ENCODE results near the gene PLXNC1.

PLXNC1 gene

DNA sequence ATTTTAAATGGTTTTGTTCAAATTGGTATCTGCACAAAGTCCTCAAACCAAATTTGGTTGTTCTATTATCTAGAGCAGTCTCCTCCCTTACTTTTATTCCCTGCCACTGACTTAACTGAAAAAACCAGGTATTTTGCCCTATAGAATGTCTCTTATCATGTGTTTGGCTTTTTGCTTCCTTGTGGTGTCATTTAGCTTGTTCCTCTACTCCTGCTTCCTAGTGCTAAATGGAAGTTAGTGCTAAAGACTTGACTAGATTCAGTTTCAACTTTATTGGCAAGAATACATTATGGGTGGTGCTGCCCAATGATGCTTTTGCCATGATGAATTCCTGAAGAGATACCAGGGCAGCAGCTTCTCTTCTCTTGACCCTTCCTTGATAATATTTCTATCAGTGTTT lies 29.7 kb downstream of the PLXNC1 start:
- H3K4me1 ChIP-seq (ENCODE audit: low read depth, poor library complexity, severe bottlenecking) = peaks cover 35% of the 10 kb centered on the region
- H4K20me1 ChIP-seq (ENCODE audit: insufficient read depth) = no peaks in the 10 kb centered on the region
- H3K27me3 ChIP-seq (ENCODE audit: insufficient read depth, low read depth) = no peaks in the 10 kb centered on the region
- no peaks in the 10 kb centered on the region for H3K36me3 ChIP-seq (ENCODE audit: insufficient read depth)
- no peak overlapping the region for H2AFZ ChIP-seq (ENCODE audit: low read depth)
- no peak overlapping the region for H3K4me3 ChIP-seq (IDR thresholded peaks at IDR 0.05; ENCODE audit: insufficient read depth, low read depth, low read length)
- H3K4me2 ChIP-seq = no peak overlapping the region
- no peak overlapping the region for H3K27ac ChIP-seq
- H3K9ac ChIP-seq = no peak overlapping the region
- H3K79me2 ChIP-seq (ENCODE audit: insufficient read depth, low read depth) = no peaks in the 10 kb centered on the region
- no peak for TF ChIP-seq CTCF (conservative IDR thresholded peaks at IDR 0.05; ENCODE audit: low read depth, low read length)

DNA sequence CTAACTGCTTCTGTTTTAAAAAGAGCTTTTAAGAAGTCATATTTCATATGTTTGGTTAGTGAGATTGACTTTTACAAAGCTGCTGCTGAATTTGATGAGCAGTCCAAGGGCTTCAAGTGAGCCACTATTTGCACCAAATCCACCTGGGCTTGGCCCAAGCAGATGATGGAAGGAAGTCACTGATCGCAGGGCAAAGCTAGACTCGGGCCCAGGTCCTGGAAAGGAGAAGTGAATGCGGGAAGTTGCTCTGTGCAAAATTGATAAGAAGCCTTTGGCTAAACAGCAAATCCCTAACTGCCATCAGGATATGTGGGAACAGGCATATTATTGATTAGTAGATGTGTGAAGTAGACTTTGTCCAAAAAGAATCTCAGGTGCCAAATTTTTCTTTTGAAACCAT lies 30.5 kb downstream of the PLXNC1 start:
- no peaks in the 10 kb centered on the region for H3K79me2 ChIP-seq (ENCODE audit: insufficient read depth, low read depth)
- H2AFZ ChIP-seq (ENCODE audit: low read depth) = no peak overlapping the region
- TF ChIP-seq CTCF (conservative IDR thresholded peaks at IDR 0.05; ENCODE audit: low read depth, low read length) = no peak
- no peak overlapping the region for H3K4me2 ChIP-seq
- H3K27ac ChIP-seq = no peak overlapping the region
- no peak overlapping the region for H3K9ac ChIP-seq
- H3K4me1 ChIP-seq (ENCODE audit: low read depth, poor library complexity, severe bottlenecking) = peaks cover 28% of the 10 kb centered on the region
- no peaks in the 10 kb centered on the region for H4K20me1 ChIP-seq (ENCODE audit: insufficient read depth)
- no peak overlapping the region for H3K4me3 ChIP-seq (IDR thresholded peaks at IDR 0.05; ENCODE audit: insufficient read depth, low read depth, low read length)
- H3K36me3 ChIP-seq (ENCODE audit: insufficient read depth) = no peaks in the 10 kb centered on the region
- H3K27me3 ChIP-seq (ENCODE audit: insufficient read depth, low read depth) = no peaks in the 10 kb centered on the region

DNA sequence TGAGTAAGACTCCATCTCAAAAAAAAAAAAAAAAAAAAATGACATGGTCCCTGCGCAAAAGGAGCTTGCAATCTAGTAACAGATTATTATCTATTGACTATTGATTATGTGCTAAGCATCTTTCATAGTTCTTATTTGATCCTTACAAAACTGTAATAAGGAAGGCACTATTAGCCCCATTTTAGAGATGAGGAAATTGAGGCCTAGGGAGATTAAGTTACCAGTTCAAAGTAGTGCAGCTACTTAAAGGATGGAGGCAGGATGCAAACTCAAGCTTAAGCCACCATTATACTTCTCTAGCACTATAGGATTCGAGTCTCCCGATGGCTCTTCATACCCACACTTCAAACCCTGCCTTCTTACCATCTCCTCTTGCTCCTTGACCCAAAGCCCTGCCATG lies 31.3 kb downstream of the PLXNC1 start:
- no peaks in the 10 kb centered on the region for H3K36me3 ChIP-seq (ENCODE audit: insufficient read depth)
- H3K4me1 ChIP-seq (ENCODE audit: low read depth, poor library complexity, severe bottlenecking) = peaks cover 20% of the 10 kb centered on the region
- no peak overlapping the region for H2AFZ ChIP-seq (ENCODE audit: low read depth)
- no peaks in the 10 kb centered on the region for H3K79me2 ChIP-seq (ENCODE audit: insufficient read depth, low read depth)
- H3K27ac ChIP-seq = no peak overlapping the region
- no peaks in the 10 kb centered on the region for H3K27me3 ChIP-seq (ENCODE audit: insufficient read depth, low read depth)
- H4K20me1 ChIP-seq (ENCODE audit: insufficient read depth) = no peaks in the 10 kb centered on the region
- H3K4me2 ChIP-seq = no peak overlapping the region
- no peak for TF ChIP-seq CTCF (conservative IDR thresholded peaks at IDR 0.05; ENCODE audit: low read depth, low read length)
- H3K9ac ChIP-seq = no peak overlapping the region
- H3K4me3 ChIP-seq (IDR thresholded peaks at IDR 0.05; ENCODE audit: insufficient read depth, low read depth, low read length) = no peak overlapping the region

DNA sequence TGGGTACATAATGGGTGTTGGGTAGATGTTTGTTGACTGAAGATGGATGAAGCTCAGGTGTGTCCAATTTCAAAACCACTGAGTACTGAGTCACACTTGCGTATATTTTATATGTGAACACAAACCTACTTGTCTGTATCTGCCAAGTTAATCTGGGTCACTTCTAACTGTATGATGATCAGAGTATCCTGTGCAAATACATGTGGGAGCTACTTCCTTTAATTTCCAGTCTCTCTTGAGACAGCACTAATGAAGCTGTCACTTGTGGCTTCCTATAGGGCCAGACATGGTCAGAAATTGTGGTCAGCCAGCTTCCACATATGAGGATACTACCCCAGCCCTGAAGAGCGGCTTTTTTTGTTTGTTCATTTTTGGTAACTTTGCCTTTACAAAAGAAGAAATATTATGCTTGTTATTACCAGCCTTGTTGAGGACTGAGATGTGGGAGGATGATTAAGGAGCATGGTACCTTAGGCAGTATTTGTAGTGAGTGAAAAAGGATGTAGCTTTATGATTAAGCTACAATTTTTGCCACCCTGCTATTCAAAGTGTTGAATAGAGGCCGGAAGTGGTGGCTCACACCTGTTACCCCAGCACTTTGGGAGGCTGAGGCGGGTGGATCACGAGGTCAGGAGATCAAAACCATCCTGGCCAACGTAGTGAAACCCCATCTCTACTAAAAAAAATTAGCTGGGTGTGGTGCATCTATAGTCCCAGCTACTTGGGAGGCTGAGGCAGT lies 32.4 kb downstream of the PLXNC1 start:
- peaks cover 9% of the 10 kb centered on the region for H3K4me1 ChIP-seq (ENCODE audit: low read depth, poor library complexity, severe bottlenecking)
- no peaks in the 10 kb centered on the region for H4K20me1 ChIP-seq (ENCODE audit: insufficient read depth)
- no peak for TF ChIP-seq CTCF (conservative IDR thresholded peaks at IDR 0.05; ENCODE audit: low read depth, low read length)
- no peak overlapping the region for H3K9ac ChIP-seq
- no peak overlapping the region for H3K4me3 ChIP-seq (IDR thresholded peaks at IDR 0.05; ENCODE audit: insufficient read depth, low read depth, low read length)
- no peaks in the 10 kb centered on the region for H3K79me2 ChIP-seq (ENCODE audit: insufficient read depth, low read depth)
- H3K36me3 ChIP-seq (ENCODE audit: insufficient read depth) = no peaks in the 10 kb centered on the region
- H3K27me3 ChIP-seq (ENCODE audit: insufficient read depth, low read depth) = no peaks in the 10 kb centered on the region
- no peak overlapping the region for H3K27ac ChIP-seq
- no peak overlapping the region for H2AFZ ChIP-seq (ENCODE audit: low read depth)
- no peak overlapping the region for H3K4me2 ChIP-seq
